Activated CD4-positive, alpha-beta T cell treated with anti-CD3 and anti-CD28 coated beads, Interleukin-2, amount 50 U/mL, for 48 hours (primary cell): ENCODE data around the gene BMAL2.

Experiments
- DNase-seq, 2 experiments: peaks; one replicate each; pipeline ENCODE4 v3.0.0-alpha.2; 2020

Gene BMAL2, protein sequence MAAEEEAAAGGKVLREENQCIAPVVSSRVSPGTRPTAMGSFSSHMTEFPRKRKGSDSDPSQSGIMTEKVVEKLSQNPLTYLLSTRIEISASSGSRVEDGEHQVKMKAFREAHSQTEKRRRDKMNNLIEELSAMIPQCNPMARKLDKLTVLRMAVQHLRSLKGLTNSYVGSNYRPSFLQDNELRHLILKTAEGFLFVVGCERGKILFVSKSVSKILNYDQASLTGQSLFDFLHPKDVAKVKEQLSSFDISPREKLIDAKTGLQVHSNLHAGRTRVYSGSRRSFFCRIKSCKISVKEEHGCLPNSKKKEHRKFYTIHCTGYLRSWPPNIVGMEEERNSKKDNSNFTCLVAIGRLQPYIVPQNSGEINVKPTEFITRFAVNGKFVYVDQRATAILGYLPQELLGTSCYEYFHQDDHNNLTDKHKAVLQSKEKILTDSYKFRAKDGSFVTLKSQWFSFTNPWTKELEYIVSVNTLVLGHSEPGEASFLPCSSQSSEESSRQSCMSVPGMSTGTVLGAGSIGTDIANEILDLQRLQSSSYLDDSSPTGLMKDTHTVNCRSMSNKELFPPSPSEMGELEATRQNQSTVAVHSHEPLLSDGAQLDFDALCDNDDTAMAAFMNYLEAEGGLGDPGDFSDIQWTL

DNA sequence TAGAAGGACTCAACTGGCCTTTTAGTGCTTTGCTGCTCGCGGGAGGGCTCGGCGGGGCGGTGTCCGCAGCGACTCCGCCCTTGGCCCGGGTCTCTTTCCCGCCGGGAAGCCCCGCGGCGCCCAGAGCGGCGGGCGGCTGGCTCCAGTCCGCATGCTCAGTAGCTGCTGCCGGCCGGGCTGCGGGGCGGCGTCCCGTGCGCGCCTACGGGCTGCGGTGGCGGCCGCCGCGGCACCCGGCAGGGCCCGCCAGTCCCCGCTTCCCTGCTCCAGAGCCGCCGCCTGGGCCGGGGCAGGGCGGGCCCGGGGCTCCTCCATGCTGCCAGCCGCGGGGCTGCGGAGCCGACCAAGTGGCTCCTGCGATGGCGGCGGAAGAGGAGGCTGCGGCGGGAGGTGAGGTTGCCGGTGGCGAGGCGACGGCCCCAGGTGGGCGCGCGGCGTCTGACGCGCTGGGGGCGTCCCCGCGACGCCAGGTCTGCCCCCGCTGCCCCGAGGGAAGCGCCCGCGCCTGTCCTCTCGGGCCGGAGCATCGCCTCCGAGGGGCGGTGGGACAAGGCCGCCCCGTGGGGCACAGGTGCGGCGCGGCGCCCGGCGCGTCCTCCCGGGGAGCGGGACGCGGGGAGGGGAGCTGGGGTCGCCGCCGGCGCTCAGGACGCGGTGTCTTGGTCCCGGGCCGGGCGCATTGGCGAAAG is at the start of gene BMAL2:
BMAL2 (plus strand) TSS at position 123 of the 689 bp plus-strand sequence; CDS start at position 360, 237 bp downstream.
- peak; percentile 42 to 51 for DNase-seq

DNA sequence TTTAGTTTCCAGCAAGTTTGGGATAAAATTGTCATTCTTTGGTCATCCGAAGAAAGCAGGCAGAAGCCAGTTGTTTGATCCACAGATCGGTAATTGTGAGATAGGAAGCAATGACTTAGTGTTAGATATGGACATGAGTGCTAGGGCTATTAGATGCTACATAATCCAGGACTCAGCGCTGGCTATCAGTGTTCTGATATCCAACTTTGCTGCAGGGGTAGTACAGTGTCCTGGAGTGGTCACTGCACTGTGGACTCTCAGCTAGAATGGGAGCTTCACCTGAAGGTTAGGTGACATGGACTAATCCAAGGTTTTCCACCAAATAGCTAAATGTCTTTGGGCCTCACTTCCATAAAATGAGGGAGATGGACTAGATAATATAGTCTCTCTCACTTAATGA is 48.6 kb upstream of the BMAL2 start:
- DNase-seq, result no peak

DNA sequence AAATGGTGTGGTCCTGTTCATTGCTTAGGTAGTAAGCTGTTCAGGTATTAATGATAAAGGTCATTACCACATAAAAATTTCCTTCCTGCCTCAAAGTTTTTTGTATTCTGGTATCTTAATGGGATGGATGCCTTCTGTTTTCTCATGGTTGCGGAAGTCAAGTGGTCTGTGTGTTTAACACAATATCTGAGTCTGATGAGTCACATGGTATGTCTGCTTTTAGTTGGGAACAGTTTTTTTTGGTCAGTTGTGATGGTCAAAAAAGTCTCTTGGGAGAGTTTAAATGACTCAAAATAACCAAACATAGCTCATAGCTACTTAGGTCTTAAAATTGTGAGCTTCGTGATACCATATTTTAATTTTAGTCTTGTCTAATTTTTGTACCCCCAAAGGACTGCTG is 47.9 kb upstream of the BMAL2 start:
- no peak for DNase-seq

DNA sequence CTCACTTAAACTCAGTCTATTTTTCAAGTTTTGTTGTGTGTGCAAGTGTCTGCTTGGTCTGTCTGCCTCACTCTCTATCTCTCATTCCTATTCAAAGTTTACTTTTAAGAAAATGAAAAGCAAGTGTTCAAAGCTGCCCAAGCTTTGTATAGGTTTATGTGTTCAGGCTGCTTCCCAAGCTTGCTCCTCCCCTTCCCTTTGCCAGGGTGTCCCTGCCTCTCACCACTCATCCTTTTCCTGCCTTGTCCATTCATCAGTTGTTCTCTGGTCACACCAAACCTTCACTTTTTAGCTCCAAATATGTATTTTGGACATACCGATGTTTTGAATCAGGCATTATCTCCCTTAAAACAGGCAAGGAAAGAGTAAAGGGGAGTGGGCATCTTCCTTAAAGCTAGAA is 47.2 kb upstream of the BMAL2 start:
- DNase-seq, result no peak

DNA sequence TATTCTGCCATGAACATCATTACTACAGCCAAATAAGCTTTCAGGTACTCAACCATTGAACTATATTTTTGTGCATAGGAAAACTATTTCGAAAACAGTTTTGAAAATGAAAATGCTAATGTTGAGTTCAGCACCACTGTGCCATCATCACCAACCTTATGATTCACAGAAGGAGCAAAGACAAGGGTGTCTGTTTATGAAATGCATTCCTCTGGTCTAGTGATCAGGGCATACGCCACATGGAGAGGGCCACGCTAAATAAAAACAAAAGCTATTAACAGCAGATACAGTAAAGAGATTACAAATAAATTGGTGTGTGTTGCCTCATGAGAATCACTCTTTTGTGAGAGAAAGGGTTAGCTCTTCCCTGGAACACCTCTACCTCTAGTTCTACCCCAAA is 43.2 kb upstream of the BMAL2 start:
- no peak for DNase-seq

DNA sequence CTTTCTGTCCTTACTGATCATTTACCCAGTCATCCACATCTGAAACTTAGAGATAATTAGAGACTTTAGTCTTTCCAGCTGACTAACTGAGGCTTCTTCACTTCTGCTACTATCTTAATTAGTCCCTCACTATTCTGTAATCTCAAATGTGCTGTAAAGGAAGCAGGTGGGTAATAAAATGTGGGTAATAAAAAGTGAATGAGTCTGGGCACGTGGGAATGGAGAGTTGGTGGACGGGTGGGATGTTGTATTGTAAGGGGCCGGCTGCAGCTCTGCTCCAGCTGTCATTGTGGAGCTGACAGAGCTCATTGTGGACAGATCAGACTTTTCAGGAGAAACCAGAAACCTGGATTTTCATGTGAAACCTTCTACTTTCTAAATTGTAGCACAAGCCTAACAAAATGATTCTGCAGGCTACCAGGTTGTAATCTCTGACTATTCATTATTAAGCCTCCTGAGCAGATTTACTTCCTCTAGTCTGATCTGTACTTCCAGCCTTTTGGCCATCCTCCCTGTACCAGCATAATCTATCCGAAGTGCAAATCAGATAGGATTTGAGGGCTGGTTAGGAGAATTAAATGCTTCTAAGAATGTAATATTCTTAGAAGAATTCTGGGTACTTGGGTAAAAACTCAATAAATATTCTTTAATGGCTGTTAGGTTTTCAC is 42.0 kb upstream of the BMAL2 start:
- DNase-seq, result no peak

DNA sequence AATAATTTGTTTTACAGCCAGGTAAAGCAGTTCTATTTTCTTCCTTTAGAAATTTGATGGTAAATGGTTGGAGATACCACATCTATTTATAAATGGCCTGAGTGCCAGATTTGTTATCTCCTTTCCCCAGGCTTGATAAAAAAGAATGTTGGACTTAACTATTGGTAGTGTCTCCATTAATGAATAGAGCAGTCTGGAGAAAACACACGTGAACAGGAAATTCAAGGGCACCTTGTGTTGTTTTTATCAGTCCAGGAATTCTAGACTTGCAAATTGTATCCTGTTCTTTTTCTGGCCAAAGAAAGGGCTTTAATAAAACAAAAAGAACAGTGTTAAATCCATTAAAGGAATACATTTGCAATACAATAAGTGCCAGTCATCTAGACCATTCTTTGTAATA is 40.8 kb upstream of the BMAL2 start:
- DNase-seq, result no peak

DNA sequence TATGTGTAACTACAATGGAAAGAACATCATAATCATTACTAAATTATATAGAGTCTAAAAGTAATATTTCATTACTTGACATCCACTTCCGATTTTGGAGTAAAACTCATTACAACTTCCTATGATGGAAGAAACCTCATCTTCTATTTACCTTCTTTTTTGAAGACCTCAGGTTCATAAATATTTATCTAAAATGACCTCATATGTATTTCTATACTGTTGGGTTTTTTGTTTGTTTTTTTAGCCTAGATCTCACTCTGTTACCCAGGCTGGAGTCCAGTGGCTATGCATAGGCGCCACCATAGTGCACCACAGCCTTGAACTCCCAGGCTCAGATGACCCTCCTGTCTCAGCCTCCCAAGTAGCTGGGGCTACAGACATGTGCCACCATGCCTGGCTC is 39.9 kb upstream of the BMAL2 start:
- DNase-seq, result no peak

DNA sequence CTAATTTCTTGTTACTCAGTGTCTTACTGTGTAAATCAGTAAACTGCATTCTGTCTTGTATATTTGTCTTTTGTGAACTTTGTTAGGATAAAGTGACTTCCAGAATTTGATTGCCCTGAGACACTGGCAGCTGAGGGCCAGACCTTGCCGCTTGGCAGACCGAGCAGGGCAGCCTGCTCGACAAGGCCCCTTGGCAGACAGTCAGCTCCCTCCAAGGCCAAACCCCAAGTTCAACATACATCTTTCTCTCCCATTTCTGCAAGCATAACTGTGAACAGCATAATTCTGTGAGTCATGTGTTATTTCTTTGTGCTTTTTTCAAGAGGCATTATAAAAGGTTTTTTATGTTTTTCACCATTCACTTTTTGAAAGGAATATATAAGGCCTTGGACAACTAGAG is 39.2 kb upstream of the BMAL2 start:
- DNase-seq, result no peak

DNA sequence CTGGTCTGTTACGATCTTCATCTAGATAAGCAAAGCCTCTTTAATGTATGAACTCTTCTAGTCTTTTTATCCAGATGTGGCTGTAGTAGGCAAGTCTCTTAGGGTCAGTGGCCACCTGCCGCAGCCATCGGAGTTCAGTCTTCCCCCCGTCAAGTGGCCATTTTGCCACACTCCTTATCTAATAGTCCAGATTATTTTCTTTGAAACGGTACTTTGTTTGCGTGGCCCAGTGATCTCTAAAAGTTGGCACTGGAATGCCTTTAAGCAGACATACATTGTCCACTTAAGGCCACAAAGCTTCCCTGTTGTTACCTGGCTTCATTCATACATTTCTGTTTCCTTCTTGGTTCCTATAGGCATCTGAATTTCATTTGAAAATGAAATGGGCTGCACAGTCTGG is 36.0 kb upstream of the BMAL2 start:
- DNase-seq, result no peak

DNA sequence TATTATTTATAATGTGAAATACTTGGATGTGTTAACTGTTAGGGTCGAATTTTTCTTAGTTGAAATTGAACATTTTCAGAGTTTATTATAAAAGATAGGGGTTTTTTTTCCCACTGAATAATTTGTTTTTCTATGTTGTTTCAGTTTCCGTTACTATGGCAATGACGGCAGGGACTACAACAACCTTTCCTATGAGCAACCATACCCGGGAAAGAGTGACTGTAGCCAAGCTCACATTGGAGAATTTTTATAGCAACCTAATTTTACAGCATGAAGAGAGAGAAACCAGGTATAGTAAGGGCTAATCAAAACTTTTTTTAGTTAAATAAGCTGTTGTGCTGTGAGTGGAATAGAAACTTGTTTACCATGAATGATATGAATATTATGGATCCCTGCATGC is 35.1 kb upstream of the BMAL2 start:
- no peak for DNase-seq

DNA sequence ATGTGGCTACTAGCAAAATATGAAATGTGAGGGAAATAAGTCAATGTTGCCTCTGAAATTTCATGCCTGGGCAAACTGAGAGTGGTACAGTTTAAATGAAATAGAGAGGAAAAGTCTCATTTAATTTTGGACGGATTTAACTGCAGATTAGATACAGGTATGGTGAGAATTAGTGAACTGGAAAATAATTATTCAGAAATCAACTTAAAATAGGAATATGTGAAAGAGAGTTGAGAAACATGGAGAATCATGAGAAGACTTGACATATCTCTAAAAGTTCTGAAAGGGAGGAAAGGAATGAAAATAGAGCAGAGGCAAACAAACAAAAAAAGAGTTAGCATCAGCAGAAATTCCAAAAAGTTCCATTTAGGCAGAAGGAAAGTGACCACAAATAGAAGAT is 33.5 kb upstream of the BMAL2 start:
- no peak for DNase-seq

DNA sequence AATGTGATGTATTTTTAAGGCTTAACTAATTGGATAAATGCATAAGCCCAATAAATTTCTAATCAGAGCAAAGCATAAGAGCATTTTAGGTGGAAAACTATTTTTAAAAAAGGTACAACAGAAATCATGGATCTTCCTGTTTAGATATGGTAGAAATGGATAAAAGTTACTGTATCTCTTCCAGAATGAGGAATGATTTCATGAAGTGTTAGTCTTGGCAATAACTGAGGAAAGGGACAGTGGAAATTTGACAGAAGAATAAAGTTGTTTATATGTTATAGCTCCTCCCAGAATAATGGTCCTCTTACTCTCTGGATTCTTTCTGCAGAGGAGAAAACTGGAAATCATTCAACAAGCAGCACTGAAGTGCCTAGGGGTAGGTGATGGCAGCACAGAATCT is 32.4 kb upstream of the BMAL2 start:
- no peak for DNase-seq

DNA sequence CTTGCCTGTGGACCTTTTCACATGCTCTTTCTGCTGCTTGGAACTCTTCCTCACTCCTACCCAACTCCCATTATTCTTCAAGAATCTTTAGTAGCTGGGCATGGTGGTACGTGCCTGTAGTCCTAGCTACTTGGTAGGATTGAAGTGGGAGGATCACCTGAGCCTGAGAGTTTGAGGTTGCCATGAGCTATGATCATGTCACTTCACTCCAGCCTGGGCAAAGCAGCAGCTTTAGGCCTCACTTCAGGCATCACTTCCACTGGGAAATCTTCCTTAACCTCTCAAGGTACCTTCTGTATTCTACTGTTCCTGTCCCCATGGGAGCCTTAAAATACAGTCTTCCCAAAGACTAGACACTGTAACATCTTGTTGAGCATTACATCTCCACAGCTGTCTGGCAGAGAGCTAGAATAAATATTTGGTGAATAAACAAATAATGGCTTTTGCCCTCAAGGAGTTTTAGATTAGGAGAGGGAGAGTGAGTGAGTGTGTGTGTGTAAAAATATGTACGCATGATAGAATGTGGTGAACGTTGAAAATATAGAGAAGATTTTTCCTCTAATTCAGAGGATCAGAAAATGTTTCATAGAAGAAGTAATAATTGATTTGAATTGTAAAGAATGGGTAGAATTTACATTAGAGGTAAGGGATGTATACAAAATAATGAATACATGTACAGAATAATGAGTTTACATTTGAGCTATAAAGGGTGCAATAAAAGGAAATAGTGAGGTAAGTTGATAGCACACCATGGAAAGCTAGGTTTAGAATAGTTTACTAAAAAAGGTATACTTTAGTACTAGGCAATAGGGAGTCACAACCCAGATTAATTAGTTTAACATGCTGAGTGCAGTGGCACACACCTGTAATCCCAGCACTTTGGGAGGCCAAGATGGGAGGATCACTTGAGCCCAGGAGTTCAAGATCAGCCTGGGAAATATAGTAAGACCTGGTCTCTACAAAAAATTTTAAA is 29.2 kb upstream of the BMAL2 start:
- no peak for DNase-seq

DNA sequence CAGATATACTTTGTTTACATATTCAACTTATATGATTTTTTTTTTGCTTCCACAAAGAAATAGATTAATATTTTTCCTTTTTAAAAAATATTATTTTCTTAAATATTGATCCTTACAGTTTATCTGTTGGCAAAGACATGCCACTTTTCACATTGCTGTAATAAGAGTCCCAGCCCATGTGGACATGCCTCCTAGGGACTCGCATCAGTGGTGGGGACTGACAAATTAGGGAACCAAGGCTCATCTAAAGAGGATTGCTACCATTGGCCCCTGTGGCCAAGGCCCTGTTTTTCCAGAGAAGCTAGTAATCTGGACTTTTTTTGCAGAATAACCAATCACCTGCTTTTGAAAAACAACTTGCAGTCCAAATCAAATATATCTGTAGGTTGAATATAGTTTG is 27.8 kb upstream of the BMAL2 start:
- DNase-seq, result no peak

DNA sequence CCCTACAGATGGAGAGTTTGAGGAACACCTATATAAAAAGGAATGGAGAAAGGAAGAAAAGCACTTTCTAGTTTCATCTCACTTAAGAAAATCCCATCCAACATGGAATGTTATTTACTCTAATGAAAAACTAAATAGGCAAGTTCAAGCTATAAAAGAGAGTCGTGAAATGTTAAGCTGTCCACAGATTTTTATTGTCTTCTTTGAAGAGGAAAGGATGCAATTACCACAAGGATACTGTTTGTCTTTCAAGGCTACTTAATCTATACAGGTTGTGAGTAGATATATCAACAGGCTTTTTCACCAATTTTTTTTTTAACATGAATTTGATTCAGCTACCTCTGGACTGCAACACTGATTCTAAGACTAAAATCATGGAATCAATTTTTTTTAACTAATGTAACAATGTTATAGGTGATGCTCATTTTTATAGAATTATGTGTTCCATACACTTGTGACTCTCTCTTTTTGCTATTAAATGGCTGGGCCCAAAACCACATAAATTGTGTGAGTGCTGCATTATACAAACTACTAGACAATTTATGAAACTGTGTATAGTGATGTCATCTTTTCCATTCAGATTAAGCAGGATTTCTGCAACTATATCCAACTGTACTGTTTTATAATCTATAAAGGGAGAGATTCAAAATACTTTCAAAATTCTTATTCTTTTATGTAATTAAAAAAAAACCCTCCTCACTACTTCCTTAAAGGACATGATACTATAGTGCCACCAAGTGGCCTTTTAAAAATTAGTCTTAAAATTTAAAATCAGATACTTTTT is 26.8 kb upstream of the BMAL2 start:
- no peak for DNase-seq

DNA sequence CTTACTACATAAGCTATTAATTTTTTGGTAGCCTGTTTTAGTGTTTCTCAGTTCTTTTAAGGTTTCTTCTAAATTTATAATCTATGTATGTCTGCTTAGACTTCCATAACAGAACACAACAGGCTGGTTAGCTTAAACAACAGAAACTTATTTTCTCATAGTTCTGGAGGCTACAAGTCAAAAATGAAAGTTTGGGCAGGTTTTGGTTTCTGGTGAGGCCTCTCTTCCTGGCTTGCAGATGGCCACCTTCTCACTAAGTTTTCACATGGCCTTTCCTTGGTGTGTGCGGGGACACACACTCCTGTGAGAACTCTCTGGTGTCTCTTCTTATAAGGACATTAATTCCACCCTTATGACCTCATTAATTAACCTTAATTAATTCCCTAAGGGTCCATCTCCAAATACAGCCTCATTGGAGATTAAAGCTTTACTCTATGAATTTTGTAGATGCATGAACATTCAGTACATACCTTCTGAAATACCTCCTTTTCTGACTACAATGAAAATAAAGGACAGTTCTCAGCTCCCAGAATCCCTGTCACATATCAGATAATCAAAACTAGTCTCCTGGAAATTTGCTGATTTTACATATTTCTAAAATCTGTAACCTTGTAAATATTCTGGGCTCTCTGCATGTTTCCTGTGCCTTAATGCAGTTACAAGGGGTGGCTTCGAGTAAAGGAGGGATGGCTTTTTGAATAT is 23.2 kb upstream of the BMAL2 start:
- DNase-seq, result no peak

DNA sequence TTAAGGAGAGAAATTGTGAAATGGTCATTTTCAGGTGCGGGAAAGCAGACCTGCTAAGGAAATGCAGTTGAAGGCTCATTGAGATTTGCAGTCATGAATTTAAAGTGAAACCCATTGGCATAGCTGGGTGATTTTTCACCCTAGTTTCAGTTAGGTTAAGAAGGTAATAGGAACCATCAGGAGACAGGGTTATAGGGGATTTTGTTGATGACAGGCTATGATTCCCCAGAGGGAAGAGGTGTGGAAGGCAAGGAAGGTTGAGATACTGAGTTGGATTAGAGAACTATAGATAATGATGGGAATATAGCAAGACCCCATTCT is 22.7 kb upstream of the BMAL2 start:
- no peak for DNase-seq

DNA sequence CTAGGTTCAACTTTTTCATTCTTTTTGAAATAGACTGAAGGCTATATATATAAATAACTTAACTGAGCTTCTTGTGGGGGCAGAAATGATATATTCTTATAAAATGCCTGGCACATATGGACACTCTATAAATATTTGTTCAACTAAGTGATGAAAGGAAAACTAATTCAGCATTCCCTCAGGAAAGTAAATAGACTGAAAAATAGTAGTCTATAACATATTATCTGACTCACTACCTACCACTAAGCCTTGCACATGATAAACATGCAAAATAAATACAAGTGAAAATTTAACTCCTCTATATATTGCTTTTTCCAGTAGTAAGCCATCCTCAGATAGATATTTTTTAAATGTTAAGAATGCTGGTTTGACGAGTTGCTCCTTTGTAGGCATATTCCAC is 15.7 kb upstream of the BMAL2 start:
- DNase-seq, result no peak

DNA sequence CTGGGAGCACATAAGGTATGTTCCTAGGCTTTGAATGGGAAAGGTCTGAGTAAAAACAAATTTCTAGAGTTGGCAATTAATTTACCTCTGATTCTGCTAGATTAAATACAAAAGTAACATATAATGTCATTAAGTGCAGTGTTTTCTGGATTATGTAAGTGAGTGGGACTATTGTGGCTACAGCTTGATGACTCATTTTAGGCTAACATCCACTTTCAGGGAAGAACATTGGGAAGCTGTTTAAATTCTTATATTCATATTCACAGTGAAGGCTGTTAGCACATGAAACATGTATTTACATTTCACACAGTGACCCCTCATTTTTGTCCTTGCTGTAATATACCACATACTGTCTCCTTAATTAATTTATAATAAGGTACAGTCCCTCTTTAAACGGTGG is 13.2 kb upstream of the BMAL2 start:
- no peak for DNase-seq

DNA sequence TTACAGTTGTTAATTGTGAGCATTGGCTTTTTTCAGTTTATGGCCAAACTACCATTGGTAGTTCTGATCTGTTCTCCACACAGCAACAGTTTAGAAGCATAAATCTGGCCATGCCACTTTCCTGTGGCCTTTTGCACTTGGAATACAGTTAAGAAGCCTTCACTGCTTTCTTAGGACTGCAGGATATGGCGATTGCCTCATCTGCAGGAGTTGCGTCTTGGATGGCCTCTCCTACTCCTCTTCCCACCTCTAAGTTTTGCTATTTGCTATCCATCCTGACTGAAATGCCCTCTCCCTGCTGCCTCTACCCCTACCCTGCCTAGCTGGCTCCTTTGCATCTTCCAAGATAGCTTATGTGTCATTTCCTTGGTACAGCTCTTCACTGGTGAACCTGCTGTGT is 12.8 kb upstream of the BMAL2 start:
- DNase-seq, result no peak
